ENCODE data around the gene TRIM44.

Gene TRIM44

GRCh38 chr11:35781861-35782470 lies 119.4 kb downstream of the TRIM44 start:
- FAIRE-seq (no peak), DNase-seq (ENCODE audit: insufficient read length, low spot score) (no peak)
- no peak for TF ChIP-seq CTCF (IDR thresholded peaks at IDR 0.05; ENCODE audit: insufficient read depth, missing control alignments)

- FAIRE-seq: no peak
- no peak for TF ChIP-seq CTCF (IDR thresholded peaks at IDR 0.05; ENCODE audit: insufficient read depth, missing control alignments)
Observed at GRCh38 chr11:35783809-35784208, 121.2 kb downstream of the TRIM44 start.

GRCh38 chr11:35784699-35785098 lies 122.1 kb downstream of the TRIM44 start:
- FAIRE-seq (no peak), DNase-seq (ENCODE audit: insufficient read length, low spot score) (no peak)
- no peak for TF ChIP-seq CTCF (IDR thresholded peaks at IDR 0.05; ENCODE audit: insufficient read depth, missing control alignments)

More at GRCh38 chr11:35783809-35784208, 121.2 kb downstream of the TRIM44 start:
- no peak for DNase-seq (ENCODE audit: insufficient read length, low spot score)

GRCh38 chr11:35785287-35786167 lies 123.0 kb downstream of the TRIM44 start:
- DNase-seq (ENCODE audit: insufficient read length, low spot score): no peak
- no peak for TF ChIP-seq CTCF (IDR thresholded peaks at IDR 0.05; ENCODE audit: insufficient read depth, missing control alignments)

GRCh38 chr11:35786188-35786587 lies 123.6 kb downstream of the TRIM44 start:
- DNase-seq (ENCODE audit: insufficient read length, low spot score) (no peak), FAIRE-seq (no peak)
- TF ChIP-seq CTCF (IDR thresholded peaks at IDR 0.05; ENCODE audit: insufficient read depth, missing control alignments): no peak

More at GRCh38 chr11:35785287-35786167, 123.0 kb downstream of the TRIM44 start:
- no peak for FAIRE-seq

GRCh38 chr11:35787013-35787504 lies 124.5 kb downstream of the TRIM44 start:
- no peak for FAIRE-seq
- TF ChIP-seq CTCF (IDR thresholded peaks at IDR 0.05; ENCODE audit: insufficient read depth, missing control alignments): no peak
- no peak for DNase-seq (ENCODE audit: insufficient read length, low spot score)

All from D721Med (cell line).